GM21529 (cell line): ENCODE data around the gene SLC19A1.
"Not testable (repeated sequence)": the region's sequence is repeated elsewhere in the genome, so short reads cannot be mapped to it uniquely, and the experiment has no call there.

ENCODE experiments used
- ATAC-seq: cut with Tn5 transposase; IDR thresholded peaks from one replicate; pipeline ENCODE4 v1.9.1; 2021; ENCODE audit not compliant: unreplicated experiment

The SLC19A1 gene

DNA sequence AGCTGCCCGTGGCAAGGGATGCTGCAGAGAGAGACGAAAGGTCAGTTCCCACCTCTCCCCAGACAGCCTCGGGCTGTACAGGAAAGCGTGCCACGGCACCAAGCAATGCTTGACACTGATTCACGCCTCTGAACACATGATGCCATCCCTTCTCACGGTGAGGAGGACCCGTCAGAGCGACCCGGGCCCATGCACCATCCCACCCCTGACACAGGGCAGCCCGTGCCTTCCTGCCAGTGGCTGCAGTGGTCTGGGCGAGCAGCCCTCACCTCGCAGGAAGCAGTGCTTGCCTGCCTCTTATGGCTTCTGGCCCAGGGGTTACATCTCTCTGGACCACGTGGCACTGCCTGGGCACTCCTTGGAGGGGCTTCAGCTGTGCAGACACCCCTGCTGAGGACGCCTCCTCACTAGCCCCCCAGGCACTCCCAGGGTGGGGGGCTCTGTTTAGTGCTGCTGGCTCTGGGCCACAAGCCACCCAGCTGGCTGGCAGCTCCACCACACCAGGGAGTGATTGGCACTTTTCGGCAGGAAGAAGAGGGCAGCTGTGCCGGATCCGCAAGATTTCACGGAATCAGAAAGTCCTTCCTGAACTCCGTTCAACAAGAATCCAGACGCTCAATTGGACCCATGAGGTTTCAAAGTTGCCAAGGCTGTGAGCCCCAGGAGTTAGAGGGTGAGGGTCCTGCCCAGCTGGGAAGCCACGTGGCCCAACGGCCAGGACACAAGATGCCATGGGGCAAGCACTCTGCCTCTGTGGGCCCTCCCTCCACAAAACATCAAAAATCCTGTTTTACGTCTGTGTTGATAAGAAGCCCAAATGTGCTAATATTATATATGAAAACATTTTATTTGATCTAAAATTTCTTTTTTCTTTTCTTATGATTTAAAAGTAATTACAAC lies 34.8 kb upstream of the SLC19A1 start:
- no peak for ATAC-seq

GRCh38 chr21:45575993-45576837 lies 34.0 kb upstream of the SLC19A1 start:
- ATAC-seq = no peak

DNA sequence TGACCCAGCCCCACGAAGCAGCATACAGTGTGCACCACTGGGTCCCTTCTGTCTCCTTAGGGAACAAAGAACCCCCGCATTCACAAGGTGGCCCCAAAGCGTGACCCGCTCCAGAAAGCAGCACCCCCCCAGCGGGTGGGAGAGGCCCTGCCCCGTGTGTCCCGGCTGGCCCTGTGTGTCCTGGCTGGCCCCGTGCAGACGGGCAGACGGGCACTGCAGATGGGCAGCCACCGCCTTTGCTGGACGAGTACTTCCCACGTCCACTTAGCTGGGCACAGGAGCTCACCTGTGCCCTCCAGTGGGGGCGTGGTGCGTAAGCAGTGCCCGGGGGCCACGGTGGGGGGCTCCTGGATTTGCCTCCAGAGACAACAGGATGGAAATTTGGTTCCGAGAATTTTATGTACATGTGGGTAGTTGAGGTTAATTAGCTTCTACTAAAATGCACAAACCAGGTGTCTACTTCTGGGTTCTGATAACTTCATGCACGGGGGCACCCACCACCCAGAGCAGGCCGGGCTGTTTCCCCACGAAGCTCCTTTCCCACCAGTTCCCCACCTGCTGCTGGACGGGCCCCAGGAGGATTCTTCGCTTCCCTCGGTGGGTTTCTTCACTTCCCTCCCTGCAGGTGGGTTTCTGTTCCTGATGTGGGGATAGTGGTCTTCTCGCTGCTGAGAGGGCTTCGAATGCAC lies 33.2 kb upstream of the SLC19A1 start:
- ATAC-seq = no peak

GRCh38 chr21:45574691-45575090 lies 32.5 kb upstream of the SLC19A1 start:
- no peak for ATAC-seq

DNA sequence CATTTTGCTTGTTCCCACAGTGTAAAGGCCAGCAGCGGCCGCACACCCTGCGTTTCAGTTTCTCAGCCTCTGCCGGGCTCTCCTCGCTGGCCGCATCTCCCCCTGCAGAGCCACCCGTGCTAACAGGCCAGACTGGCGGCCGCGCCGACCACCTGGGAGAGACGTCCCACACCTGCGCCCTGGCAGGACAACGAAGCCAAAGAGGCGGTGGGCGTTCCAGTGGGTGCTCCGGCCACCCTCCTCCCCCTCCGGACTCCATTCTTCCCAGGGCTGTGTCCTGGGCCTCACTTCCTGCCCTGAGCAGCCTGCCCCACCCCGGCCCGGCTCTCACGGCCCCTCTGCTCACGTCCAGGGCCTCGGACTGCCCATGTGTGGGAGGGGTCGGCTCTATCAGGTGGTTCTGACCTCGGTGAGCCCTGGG lies 31.9 kb upstream of the SLC19A1 start:
- no peak for ATAC-seq

- no peak for ATAC-seq
Observed at GRCh38 chr21:45573452-45574035, 31.3 kb upstream of the SLC19A1 start.

GRCh38 chr21:45572783-45573451 lies 30.7 kb upstream of the SLC19A1 start:
- ATAC-seq = no peak

DNA sequence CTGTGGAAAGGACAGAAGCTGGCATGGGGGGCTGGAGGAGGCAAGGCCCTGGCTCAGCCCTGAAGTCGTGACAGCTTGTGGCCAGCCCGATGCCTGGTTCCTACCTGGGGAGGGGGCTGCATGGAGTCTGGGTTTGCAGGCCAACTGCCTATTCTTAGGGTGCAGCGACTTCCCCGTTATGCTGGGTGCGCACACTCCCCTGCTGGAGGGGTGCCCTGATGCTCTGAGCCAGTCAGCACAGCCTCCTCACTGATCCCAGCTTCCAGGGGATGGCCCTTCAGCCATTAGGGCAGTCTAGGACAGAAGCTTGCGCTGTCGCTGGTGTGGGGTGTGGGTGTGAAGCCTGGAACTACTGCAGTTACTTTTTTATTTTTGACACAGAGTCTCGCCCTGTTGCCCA lies 30.0 kb upstream of the SLC19A1 start:
- no peak for ATAC-seq

DNA sequence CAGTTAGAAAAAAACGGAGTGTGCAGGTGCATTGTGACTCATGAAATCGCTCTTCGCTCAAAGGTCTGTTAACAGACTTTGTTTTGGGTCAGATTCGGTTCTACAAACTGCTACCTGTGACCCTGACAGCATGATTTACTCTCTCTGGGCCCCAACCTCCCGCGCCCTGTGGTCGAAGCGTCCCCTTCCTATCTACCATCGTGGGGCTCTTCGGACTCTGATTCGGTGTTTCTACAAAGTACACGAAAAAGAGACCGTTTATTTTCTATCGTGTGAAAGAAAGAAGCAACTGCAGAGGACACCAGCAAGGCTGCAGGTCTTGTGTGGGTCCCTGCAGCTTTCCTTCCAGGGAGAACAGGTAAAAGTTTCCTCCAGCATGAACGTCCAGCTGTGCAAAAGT lies 29.4 kb upstream of the SLC19A1 start:
- no peak for ATAC-seq

DNA sequence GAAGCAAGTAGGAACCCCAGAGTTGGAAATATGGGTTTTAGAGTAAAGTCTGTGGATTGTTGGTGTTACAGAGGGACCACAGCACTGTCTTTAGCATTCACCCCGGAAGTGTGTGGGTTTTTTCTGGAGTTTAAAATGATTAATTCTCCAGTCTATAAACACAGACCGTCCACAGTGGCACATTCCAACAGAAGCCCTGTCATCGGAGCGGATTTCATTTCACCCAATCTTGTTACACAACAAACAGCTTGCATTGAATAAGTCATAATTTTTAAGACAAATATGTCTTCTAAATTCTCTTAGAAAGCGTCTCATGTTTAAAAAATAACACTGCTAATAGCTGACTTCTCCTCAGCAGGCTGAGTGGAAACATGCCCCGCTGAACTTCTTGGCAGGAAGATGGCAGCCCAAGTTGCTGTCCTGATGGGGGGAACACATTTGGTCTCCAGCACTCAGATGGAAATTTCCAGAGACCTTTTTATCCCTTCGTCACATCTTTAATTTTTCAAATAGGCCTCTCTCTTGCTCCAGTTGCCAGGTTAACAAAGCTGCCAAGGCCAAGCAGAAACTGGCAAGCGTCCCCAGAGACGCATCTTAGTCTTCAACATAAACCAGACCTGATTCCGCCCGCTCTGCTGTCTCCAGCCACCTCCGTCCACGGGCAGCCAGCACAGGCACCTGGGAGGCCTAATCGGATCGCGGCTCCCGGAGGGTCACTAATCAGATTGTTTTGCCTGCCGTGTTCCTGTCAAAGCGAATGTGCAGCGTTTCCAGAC lies 28.8 kb upstream of the SLC19A1 start:
- ATAC-seq = no peak

DNA sequence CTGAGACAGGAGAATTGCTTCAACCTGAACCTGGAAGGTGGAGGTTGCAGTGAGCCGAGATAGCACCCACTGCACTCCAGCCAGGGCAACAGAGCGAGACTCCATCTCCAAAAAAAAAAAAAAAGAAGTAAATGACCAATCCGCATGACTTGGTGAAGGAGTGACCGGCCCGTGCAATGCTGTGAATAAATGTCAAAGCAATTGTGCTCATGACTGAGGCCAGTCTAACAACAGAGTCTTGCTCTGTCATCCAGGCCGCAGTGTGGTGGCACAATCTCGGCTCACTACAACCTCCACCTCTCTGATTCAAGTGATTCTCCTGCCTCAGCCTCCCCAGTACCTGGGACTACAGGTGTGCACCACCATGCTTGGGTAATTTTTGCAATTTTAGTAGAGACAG lies 27.8 kb upstream of the SLC19A1 start:
- ATAC-seq = no peak

DNA sequence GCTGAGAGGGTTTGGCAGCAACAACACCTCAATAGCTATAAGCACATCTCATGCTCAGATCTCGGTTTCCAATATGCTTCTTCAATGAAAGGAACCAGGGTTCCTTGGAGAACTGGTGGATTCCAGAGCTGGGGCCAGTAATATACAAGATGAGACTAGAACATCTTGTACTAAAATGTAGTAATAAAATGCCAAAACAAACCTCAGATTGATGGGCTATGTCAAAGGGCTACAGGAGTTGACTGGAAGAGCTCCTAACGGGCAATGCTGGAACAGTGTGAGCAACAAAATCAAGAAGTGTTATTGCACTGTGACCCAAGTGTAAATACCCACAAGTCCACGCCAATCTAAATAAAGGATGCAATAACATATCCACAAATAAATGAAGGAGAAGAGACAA lies 26.1 kb upstream of the SLC19A1 start:
- ATAC-seq = no peak

GRCh38 chr21:45564137-45564536 lies 21.9 kb upstream of the SLC19A1 start:
- ATAC-seq = not testable (repeated sequence)

- no peak for ATAC-seq
Observed at GRCh38 chr21:45562965-45563364, 20.7 kb upstream of the SLC19A1 start.

DNA sequence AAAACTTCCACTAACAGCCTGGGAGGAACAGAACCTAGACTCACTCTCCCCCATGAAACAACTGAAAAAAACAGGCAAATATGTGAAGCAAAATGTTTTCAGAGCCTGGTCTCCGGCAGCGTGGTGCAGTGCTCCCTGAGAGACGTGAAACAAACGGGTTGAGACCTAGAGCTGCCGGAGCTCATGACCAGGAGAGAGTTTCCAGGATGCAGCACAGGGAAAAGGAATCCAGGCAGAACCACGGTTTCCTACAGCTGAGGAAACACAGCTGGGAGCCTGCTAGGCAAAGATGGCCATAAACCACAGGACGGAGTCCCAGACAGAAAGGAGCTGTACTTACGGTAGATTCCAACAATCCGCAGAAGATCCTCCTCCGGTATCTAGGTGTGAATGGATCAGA lies 20.2 kb upstream of the SLC19A1 start:
- no peak for ATAC-seq

DNA sequence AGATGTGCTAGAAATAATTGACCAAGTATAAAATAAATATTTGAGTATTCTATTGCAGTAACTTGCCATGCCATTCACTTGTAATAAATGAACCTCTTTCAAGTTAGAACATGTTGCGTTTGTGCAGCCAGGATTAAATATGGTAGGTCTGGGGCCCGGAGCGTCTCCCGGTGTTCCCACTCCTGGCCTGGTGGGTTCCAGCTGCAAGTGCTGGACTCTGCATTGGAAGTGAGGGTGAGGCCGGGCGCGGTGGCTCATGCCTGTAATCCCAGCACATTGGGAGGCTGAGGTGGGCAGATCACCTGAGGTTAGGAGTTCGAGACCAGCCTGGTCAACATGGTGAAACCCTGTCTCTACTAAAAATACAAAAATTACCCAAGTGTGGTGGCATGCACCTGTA lies 19.0 kb upstream of the SLC19A1 start:
- ATAC-seq = not testable (repeated sequence)

DNA sequence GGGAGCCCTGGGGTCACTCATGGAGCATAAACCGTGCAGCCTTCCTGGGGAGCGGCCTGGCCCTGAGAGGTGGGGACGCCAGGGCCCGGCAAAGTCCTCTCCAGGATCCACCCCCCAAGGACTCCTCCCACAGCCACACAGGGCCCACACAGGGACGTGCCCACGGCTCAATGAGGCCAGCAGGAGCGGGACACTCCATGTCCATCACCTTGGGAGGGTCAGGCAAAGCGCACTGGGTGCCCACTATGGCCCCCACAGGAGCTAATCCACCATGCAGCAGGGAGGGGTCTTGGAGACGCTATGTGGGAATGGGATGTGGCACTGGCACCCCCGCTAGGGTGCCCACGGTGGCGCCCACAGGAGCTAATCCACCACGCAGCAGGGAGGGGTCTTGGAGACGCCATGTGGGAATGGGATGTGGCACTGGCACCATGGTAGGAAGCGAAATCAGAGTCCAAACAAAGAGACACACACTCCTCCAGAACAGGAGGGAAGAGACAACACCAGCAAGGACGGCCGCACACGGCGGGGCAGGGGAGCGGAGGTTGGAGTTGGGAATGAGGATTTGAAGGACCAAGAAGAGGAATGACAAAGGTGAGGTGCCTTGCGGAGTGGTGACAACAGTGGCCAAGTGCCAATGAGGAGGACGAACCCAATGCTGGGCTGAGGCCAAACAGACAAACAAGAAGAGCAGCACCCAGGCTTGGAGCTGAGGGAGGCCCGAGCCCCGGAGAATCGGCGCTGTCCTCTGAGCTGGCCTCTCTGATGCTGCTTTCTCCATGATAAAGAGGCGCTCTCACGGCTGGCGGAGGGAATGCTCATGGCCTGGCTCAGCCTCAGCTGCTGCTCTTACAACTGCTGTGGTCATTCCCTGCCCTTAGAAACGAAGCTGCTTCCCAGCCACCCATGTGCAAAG lies 18.1 kb upstream of the SLC19A1 start:
- ATAC-seq = no peak

DNA sequence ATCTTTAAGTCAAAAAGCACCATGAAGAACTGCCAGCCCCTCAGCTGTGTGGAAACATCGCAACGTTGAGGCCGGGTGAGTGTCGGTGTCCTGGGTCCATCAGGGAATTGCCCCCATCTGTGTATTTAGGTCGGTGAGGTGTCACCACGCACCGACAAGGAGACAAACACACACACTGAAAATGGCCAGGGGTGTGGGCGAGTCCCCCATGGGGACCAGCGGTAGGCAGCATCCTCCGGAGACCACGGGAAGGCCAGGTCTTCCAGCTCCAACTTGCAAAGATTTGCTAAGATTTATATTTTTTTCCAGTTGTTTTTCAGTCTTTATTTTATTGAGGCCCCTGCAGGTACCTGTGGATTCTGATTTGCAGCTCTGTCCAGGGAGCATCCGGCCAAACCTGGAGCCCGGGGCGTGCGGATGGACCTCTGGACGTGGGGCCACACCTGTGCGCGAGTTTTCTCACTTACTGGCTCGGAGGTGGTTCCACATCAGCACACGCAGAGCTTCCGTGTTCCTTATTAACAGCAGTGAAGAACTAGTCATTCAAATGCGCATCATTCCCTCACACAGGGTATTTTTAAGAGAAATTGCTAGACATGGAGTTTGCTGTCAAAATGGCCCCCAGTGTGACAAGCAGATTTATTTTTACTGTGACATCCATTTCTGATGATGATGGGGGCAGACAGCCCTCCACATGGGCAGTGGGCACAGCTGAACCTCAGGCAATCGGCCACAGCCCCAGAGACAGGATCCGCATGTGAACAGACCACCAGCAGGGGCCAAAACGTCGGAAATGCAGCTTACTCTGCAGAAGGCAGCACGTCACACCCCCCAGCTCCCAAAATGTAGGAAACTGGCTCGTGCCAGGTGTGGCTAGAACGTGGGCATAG lies 17.2 kb upstream of the SLC19A1 start:
- no peak for ATAC-seq
